Measurements from ENCODE around the gene ATP2C1. TPM values are rescaled to one million over a fixed set of nuclear protein-coding genes. Genes with fewer than 3 reads are reported as not detected.

ATP2C1 gene
- total and polyA plus RNA-seq, 2 donors (not counting 3 experiments of a cell fraction or from before 2014, with no cell fraction given) = 50.1 to 73.3 TPM

- Histone ChIP-seq H3K9ac (replicated peaks; ENCODE audit: extremely low read depth, insufficient read depth, low read length) (no peak overlapping the region), H3K9me1 (replicated peaks; ENCODE audit: control insufficient read depth, extremely low read depth, insufficient read depth, low read length) (no peaks in the 10 kb centered on the region), H3K27me3 (ENCODE audit: control insufficient read depth in 2 of 2, insufficient read depth in 2 of 2, low read length in 2 of 2) (peaks cover 4 to 6% of the 10 kb centered on the region in 2 experiments), H3K79me2 (ENCODE audit: control insufficient read depth, insufficient read depth, low read length) (no peaks in the 10 kb centered on the region), H3K4me2 (ENCODE audit: insufficient read depth, low read length) (no peak overlapping the region), H2AFZ (ENCODE audit: low read depth, low read length) (no peak overlapping the region), H3K36me3 (ENCODE audit: control insufficient read depth in 2 of 2, extremely low read depth in 1 of 2, insufficient read depth in 2 of 2, low read length in 2 of 2) (no peaks in the 10 kb centered on the region), H4K20me1 (replicated peaks; ENCODE audit: control insufficient read depth, extremely low read depth, insufficient read depth, low read length) (no peaks in the 10 kb centered on the region), H3K4me1 (ENCODE audit: control insufficient read depth, extremely low read depth, insufficient read depth, low read length) (no peaks in the 10 kb centered on the region), H3K27ac (ENCODE audit: insufficient read depth, low read depth, low read length) (no peak overlapping the region), H3K9me3 (replicated peaks; ENCODE audit: control insufficient read depth, insufficient read depth, low read length) (no peaks in the 10 kb centered on the region), H3K4me3 (replicated peaks in 1 of 3; ENCODE audit: insufficient read depth in 1 of 3, low read depth in 1 of 3, low read length in 3 of 3) (no peak overlapping the region)
- no TSS peak for BruUV-seq (replicated peaks)
- intact Hi-C loops (cut with micrococcal nuclease) (no loop called here), dilution Hi-C loops (cut with MboI; ENCODE audit: extremely low pct_ligation_motif_present, low sequenced_read_pairs) (no loop called here)
- TF ChIP-seq MYC (IDR thresholded peaks at IDR 0.05; ENCODE audit: low read depth, low read length) (no peak), POLR2A (IDR thresholded peaks at IDR 0.05; ENCODE audit: low read depth, low read length) (no peak), MAX (IDR thresholded peaks at IDR 0.05; ENCODE audit: insufficient read depth, insufficient read length) (no peak), EZH2 (IDR thresholded peaks at IDR 0.05; ENCODE audit: borderline replicate concordance, low read depth, low read length, severe bottlenecking) (no peak), POLR2AphosphoS5 (IDR thresholded peaks at IDR 0.05; ENCODE audit: insufficient read depth, low read depth, low read length) (no peak), GATA2 (IDR thresholded peaks at IDR 0.05; ENCODE audit: insufficient read depth, insufficient read length, low read depth, low read length) (no peak), JUN (IDR thresholded peaks at IDR 0.05; ENCODE audit: borderline replicate concordance, insufficient read depth, insufficient read length, low read depth) (no peak), FOS (IDR thresholded peaks at IDR 0.05; ENCODE audit: borderline replicate concordance, insufficient read depth, low read length) (no peak)
- TF ChIP-seq, protein P1, sequence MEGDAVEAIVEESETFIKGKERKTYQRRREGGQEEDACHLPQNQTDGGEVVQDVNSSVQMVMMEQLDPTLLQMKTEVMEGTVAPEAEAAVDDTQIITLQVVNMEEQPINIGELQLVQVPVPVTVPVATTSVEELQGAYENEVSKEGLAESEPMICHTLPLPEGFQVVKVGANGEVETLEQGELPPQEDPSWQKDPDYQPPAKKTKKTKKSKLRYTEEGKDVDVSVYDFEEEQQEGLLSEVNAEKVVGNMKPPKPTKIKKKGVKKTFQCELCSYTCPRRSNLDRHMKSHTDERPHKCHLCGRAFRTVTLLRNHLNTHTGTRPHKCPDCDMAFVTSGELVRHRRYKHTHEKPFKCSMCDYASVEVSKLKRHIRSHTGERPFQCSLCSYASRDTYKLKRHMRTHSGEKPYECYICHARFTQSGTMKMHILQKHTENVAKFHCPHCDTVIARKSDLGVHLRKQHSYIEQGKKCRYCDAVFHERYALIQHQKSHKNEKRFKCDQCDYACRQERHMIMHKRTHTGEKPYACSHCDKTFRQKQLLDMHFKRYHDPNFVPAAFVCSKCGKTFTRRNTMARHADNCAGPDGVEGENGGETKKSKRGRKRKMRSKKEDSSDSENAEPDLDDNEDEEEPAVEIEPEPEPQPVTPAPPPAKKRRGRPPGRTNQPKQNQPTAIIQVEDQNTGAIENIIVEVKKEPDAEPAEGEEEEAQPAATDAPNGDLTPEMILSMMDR (IDR thresholded peaks at IDR 0.05; ENCODE audit: extremely low read depth in 1 of 2, insufficient read depth in 1 of 2, low read depth in 1 of 2, low read length in 2 of 2) = no peak
- FAIRE-seq (no peak), DNase-seq (ENCODE audit: low read depth, low spot score) (no peak)
- ChIA-PET CTCF (no interaction called here), POLR2A (no interaction called here)
These were observed 44.8 kb upstream of the ATP2C1 start for GRCh38 chr3:130849091-130849552.

All from endothelial cell of umbilical vein (primary cell).